Body of pancreas (tissue), 4 donors: ENCODE data around the gene TH. TPM values are rescaled to one million over a fixed set of nuclear protein-coding genes. Genes with fewer than 3 reads are reported as not detected.
A peak's percentile ranks its signal among the peaks of the same experiment; 100 is the strongest.

Experiments used
- ATAC-seq: fragments of 150-250 bp; one replicate; pipeline ENCODE4 v1.9.1; 2016
- DNase-seq, 4 donors: peaks; one replicate each; pipeline ENCODE4 v3.0.0-alpha.2; 2019
- H3K27ac ChIP-seq, 4 donors: fragments of 200-600 bp; sonication (generic); 1 replicate in 3 of 4; 2 replicates in 1 of 4; pipeline versions ENCODE4 v1.5.1 to v1.6.1; 2016 to 2019; ENCODE audit warnings: mild to moderate bottlenecking in 1 of 4, mixed read lengths in 1 of 4, moderate library complexity in 1 of 4
- H3K27me3 ChIP-seq, 2 donors: fragments of 200-600 bp; sonication (generic); one replicate each; pipeline ENCODE4 v1.6.0; 2016; ENCODE audit warnings: mild to moderate bottlenecking in 1 of 2
- H3K36me3 ChIP-seq, 2 donors: fragments of 200-600 bp; sonication (generic); replicated peaks in 1 of 2; 2 replicates each; pipeline ENCODE4 v1.5.1; 2016; ENCODE audit warnings: low read depth in 2 of 2; ENCODE audit not compliant: insufficient read depth in 1 of 2
- H3K4me1 ChIP-seq: fragments of 200-600 bp; sonication (generic); one replicate; pipeline ENCODE4 v1.6.0; 2016
- H3K4me3 ChIP-seq, 2 donors: fragments of 200-600 bp; sonication (generic); 1 replicate in 1 of 2; 2 replicates in 1 of 2; pipeline ENCODE4 v1.5.1; 2016 to 2019
- H3K9me3 ChIP-seq, 3 donors: fragments of 200-600 bp; sonication (generic); 1 replicate in 2 of 3; 2 replicates in 1 of 3; pipeline ENCODE4 v1.5.1; 2016
- POLR2A ChIP-seq, 3 donors: fragments of 450-650 bp; IDR thresholded peaks; one replicate each; pipeline ENCODE4 v1.6.1; 2016; ENCODE audit warnings: antibody characterized with exemption in 3 of 3, mild to moderate bottlenecking in 2 of 3
- WGBS, 2 donors: methylation state at CpG; one replicate each; pipeline ENCODE4 v1.1.5; 2017; 5-methylcytosine and 5-hydroxymethylcytosine counted together
- intact Hi-C: fragments of 100-400 bp; cut with DNase I; formaldehyde crosslinking; loops from one replicate; pipeline ENCODE4 v1.15.1; 2023
- total RNA-seq, 2 donors: library from RNA; depleted of rRNA; stranded (reverse); fragments of >200 nt; gene quantifications; one replicate each; pipeline ENCODE4 v1.1.0, GENCODE V29; 2016
- TF ChIP-seq, protein P1 (sequence below), 7 experiments: fragments of 450-650 bp in 4 of 7; fragments of 200-600 bp in 3 of 7; sonication (generic) in 3 of 7; IDR thresholded peaks; one replicate each; pipeline ENCODE4 v1.5.1; 2016 to 2019; ENCODE audit warnings: antibody characterized with exemption in 7 of 7

The TH gene
- total RNA-seq, 2 donors from 2014 or later = 0.66 TPM; not detected in 1

DNA sequence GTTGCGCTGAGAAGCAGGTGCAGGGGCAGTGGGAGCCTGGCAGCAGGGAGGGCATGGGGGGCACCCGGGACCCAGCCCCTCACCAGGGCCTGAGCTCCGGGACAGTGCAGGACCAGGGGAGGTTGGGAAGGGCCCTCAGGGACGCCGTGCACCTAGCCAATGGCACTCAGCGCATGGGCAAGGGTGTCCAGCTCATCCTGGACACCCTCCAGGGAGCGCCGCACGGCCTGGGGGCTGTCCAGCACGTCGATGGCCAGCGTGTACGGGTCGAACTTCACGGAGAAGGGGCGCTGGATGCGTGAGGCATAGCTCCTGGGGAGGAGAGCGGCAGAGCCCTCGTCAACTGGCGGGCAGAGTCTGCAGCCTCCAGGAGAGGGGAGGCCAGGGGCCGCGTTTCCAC is 7.5 kb downstream of the TH start:
- intact Hi-C loops = loop anchor here (5.0 kb wide), 1 partner anchor 272 kb away; the partner anchor contains the start of gene PRR33
- Histone ChIP-seq H3K4me1 (peaks cover 7% of the 10 kb centered on the region), H3K4me3 (no peak overlapping the region), H3K36me3 (no peaks in the 10 kb centered on the region), H3K27me3 (no peaks in the 10 kb centered on the region), H3K27ac (no peak overlapping the region), H3K9me3 (no peaks in the 10 kb centered on the region)
- 80 to 81% methylated on average over 2 to 22 of the region's 22 CpGs for WGBS, 2 donors
- DNase-seq (no peak), ATAC-seq (no peak)
- TF ChIP-seq, protein P1, sequence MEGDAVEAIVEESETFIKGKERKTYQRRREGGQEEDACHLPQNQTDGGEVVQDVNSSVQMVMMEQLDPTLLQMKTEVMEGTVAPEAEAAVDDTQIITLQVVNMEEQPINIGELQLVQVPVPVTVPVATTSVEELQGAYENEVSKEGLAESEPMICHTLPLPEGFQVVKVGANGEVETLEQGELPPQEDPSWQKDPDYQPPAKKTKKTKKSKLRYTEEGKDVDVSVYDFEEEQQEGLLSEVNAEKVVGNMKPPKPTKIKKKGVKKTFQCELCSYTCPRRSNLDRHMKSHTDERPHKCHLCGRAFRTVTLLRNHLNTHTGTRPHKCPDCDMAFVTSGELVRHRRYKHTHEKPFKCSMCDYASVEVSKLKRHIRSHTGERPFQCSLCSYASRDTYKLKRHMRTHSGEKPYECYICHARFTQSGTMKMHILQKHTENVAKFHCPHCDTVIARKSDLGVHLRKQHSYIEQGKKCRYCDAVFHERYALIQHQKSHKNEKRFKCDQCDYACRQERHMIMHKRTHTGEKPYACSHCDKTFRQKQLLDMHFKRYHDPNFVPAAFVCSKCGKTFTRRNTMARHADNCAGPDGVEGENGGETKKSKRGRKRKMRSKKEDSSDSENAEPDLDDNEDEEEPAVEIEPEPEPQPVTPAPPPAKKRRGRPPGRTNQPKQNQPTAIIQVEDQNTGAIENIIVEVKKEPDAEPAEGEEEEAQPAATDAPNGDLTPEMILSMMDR (IDR thresholded peaks at IDR 0.05) = no peak
- TF ChIP-seq POLR2A (IDR thresholded peaks at IDR 0.05) = no peak

DNA sequence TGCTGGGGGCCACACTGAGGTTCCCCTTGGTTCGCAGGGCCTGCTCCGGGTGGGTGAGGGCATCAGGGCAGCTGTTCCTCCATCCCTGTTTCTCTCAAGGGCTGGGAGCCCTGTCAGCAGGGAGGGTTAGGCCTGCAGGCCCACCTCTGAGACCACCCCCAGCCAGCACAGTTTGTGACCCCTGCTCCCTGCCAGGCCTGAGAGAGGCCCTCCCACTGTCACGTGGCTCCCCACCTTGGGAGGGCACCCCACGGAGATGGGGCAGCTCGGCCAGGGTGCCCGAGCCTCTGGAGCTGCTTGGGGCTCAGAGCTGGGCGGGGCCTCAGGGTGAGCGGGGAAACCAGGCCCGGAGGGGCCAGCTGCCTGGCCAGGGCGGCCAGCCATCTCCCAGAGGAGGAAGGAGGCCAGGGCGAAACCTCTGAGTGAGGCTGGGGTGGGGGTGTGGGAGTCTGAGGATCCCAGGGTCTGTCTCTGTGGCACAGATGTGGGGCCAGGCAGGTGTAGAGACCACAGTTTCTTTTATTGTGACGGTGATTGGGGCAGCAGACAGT is 8.1 kb downstream of the TH start:
- H3K4me3 ChIP-seq = no peak overlapping the region
- no peaks in the 10 kb centered on the region for H3K9me3 ChIP-seq
- H3K27me3 ChIP-seq = no peaks in the 10 kb centered on the region
- DNase-seq (no peak), ATAC-seq (no peak)
- H3K27ac ChIP-seq = no peak overlapping the region
- 63 to 79% methylated on average over 5 to 12 of the region's 12 CpGs for WGBS, 2 donors
- intact Hi-C loops = loop anchor here (5.0 kb wide), 1 partner anchor 271 kb away; the partner anchor contains the start of gene PRR33
- H3K36me3 ChIP-seq = no peaks in the 10 kb centered on the region
- peaks cover 7% of the 10 kb centered on the region for H3K4me1 ChIP-seq
- TF ChIP-seq, protein P1 (IDR thresholded peaks at IDR 0.05) = no peak
- no peak for TF ChIP-seq POLR2A (IDR thresholded peaks at IDR 0.05)

DNA sequence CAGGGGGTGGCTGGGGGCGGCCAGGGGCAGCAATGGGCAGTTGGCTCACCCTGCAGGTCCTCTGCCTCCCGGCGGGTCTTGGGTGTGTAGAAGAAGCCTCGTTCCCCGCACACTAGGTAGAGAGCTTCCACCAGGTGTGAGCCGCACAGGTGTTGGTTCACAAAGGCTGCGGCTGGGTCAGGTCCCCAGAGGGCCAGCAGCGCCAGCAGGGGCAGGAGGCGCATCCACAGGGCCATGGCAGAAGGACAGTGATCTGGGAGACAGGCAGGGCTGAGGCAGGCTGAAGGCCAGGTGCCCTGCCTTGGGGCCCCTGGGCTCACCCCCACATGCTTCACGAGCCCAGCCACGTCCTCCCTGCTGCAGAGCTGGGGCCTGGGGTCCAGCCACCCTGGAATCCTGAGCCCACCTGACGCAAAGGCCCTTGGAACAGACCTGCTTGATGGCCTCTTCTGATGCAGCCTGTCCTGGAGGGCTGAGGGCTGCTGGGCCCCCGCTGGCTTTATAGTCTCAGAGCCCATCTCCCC is 10.8 kb downstream of the TH start, which contains the start of gene INS:
TSS of gene INS (minus strand) at position 474 of the 524 bp plus-strand sequence. CDS start at position 236, 238 bp downstream.
- H3K36me3 ChIP-seq = no peaks in the 10 kb centered on the region
- DNase-seq (no peak), ATAC-seq (no peak)
- TF ChIP-seq, protein P1 (IDR thresholded peaks at IDR 0.05) = no peak
- peak in 2 of 3 donors; percentile 37 to 40 for TF ChIP-seq POLR2A (IDR thresholded peaks at IDR 0.05)
- H3K4me3 ChIP-seq = no peak within 1 kb of the TSS
- 70% methylated on average over 13 of the region's 13 CpGs; no CpG with 5 or more reads in 1 of the 2 donors for WGBS, 2 donors
- no peaks in the 10 kb centered on the region for H3K27me3 ChIP-seq
- H3K4me1 ChIP-seq = no peaks in the 10 kb centered on the region
- H3K27ac ChIP-seq = no peak within 1 kb of the TSS
- intact Hi-C loops = loop anchor here (5.0 kb wide), 1 partner anchor 268 kb away; the partner anchor contains the start of gene PRR33
- H3K9me3 ChIP-seq = no peaks in the 10 kb centered on the region

DNA sequence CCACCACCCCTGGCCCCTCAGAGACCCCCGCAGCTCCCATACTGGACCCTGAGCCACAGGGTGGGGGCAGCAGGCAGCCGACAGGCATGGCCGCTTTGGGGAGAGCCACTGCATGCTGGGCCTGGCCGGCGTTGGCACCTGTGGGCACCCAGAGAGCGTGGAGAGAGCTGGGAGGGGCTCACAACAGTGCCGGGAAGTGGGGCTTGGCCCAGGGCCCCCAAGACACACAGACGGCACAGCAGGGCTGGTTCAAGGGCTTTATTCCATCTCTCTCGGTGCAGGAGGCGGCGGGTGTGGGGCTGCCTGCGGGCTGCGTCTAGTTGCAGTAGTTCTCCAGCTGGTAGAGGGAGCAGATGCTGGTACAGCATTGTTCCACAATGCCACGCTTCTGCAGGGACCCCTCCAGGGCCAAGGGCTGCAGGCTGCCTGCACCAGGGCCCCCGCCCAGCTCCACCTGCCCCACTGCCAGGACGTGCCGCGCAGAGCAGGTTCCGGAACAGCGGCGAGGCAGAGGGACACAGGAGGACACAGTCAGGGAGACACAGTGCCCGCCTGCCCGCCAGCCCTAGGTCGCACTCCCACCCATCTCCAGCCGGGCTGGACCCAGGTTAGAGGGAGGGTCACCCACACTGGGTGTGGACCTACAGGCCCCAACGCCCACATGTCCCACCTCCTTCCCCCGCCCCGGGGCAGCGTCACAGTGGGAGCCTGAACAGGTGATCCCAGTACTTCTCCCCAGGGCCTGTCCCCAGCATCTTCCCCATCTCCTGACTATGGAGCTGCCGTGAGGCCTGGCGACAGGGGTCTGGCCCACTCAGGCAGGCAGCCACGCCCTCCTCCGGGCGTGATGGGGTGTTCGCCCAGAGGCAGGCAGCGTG is 11.8 kb downstream of the TH start:
- intact Hi-C loops = loop anchor here (5.0 to 10.0 kb wide), 2 partner anchors 267 to 505 kb away; partner anchors contain the start of gene PRR33
- Histone ChIP-seq H3K4me1 (no peaks in the 10 kb centered on the region), H3K4me3 (no peak overlapping the region), H3K36me3 (no peaks in the 10 kb centered on the region), H3K9me3 (no peaks in the 10 kb centered on the region), H3K27ac (no peak overlapping the region), H3K27me3 (no peaks in the 10 kb centered on the region)
- WGBS, 2 donors = 58 to 67% methylated on average over 11 to 36 of the region's 36 CpGs
- DNase-seq (no peak), ATAC-seq (no peak)
- TF ChIP-seq, protein P1 (IDR thresholded peaks at IDR 0.05) = no peak
- no peak for TF ChIP-seq POLR2A (IDR thresholded peaks at IDR 0.05)
